Spleen (tissue), 7 donors: ENCODE measurements around the gene COL2A1.

ENCODE experiments used
- POLR2A ChIP-seq, 3 donors: fragments of 450-650 bp; IDR thresholded peaks; one replicate each; pipeline ENCODE4 v1.5.1; 2017; ENCODE audit warnings: antibody characterized with exemption in 3 of 3, mild to moderate bottlenecking in 1 of 3
- TF ChIP-seq, protein P1 (sequence below), 11 experiments: fragments of 200-600 bp in 7 of 11; fragments of 450-650 bp in 4 of 11; sonication (generic) in 4 of 11; IDR thresholded peaks in 8 of 11; conservative IDR thresholded peaks in 3 of 11; 1 replicate in 7 of 11; 2 replicates in 4 of 11; pipeline versions ENCODE4 v1.4.0 to v1.8.0; 2016 to 2021; ENCODE audit warnings: antibody characterized with exemption in 11 of 11, inconsistent platforms in 4 of 11, mild to moderate bottlenecking in 1 of 11
- donor health status: DM: no; HTN: no; CAD: no; lungs with moderate emphysema.
- donor health status: DM: no; HTN: no; CAD: no.
- donor health status: DM: no; HTN: no; CAD: no.

DNA sequence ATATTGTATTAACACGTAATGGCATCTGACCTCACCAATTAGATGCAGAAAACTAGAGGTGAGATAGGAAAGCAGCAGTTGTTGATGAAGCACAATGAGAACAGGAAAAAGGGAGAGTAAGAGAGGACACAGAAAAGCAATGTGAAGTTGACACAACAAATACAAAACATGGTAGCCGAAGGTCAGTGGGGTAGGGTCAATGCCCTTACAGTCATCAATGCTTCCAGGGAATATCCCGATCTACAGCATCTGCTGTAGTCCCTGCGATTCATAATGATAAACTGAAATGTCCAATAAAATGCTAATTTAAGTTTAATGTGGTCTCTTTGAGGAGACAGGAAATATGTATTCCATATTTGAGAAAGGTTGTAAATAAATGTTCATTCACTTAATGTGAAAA, 2.9 kb upstream of the COL2A1 start:
- TF ChIP-seq, protein P1, sequence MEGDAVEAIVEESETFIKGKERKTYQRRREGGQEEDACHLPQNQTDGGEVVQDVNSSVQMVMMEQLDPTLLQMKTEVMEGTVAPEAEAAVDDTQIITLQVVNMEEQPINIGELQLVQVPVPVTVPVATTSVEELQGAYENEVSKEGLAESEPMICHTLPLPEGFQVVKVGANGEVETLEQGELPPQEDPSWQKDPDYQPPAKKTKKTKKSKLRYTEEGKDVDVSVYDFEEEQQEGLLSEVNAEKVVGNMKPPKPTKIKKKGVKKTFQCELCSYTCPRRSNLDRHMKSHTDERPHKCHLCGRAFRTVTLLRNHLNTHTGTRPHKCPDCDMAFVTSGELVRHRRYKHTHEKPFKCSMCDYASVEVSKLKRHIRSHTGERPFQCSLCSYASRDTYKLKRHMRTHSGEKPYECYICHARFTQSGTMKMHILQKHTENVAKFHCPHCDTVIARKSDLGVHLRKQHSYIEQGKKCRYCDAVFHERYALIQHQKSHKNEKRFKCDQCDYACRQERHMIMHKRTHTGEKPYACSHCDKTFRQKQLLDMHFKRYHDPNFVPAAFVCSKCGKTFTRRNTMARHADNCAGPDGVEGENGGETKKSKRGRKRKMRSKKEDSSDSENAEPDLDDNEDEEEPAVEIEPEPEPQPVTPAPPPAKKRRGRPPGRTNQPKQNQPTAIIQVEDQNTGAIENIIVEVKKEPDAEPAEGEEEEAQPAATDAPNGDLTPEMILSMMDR (IDR thresholded peaks at IDR 0.05 in 8 of 11, conservative IDR thresholded peaks at IDR 0.05 in 3 of 11), result no peak
- no peak for TF ChIP-seq POLR2A (IDR thresholded peaks at IDR 0.05)
